GM12801 (cell line): ENCODE data around the gene KLK5.

Experiments
- CTCF ChIP-seq: IDR thresholded peaks from one replicate; pipeline ENCODE4 v1.5.1; 2011; ENCODE audit warnings: control low read depth; ENCODE audit not compliant: insufficient read length; ENCODE audit errors: extremely low read depth

KLK5 gene

GRCh38 chr19:50916069-50916468 lies 36.8 kb downstream of the KLK5 start:
- TF ChIP-seq CTCF: no peak

GRCh38 chr19:50912727-50913716 lies 39.8 kb downstream of the KLK5 start:
- TF ChIP-seq CTCF: no peak

GRCh38 chr19:50912102-50912599 lies 40.7 kb downstream of the KLK5 start:
- TF ChIP-seq CTCF: no peak

GRCh38 chr19:50911206-50912101 lies 41.4 kb downstream of the KLK5 start, which contains the start of gene KLK4:
Gene KLK4 (minus strand): TSS chr19:50911395. CDS start chr19:50910738, 657 bp downstream.
- no peak for TF ChIP-seq CTCF

GRCh38 chr19:50910722-50911121 lies 42.1 kb downstream of the KLK5 start:
- TF ChIP-seq CTCF: no peak

- TF ChIP-seq CTCF: no peak
These were observed 43.4 kb downstream of the KLK5 start for GRCh38 chr19:50909240-50910070.
